ENCODE data around the gene HNRNPUL2. TPM values are rescaled to one million over a fixed set of nuclear protein-coding genes. Genes with fewer than 3 reads are reported as not detected.
A peak's percentile ranks its signal among the peaks of the same experiment; 100 is the strongest.

The HNRNPUL2 gene
- polyA plus RNA-seq, 1 of the 3 experiments (the other 2 are of a cell fraction) = 33.5 TPM

- peak; percentile 20; the same call in 1 of the 2 replicates for TF ChIP-seq PBX3 (IDR thresholded peaks at IDR 0.05)
These were observed 55.5 kb downstream of the HNRNPUL2 start, which contains the start of the genes LBHD1 and UQCC3 (continued) for GRCh38 chr11:62671608-62672389.

GRCh38 chr11:62671236-62671607, 56.0 kb downstream of the HNRNPUL2 start:
- POLR2A ChIA-PET = interaction anchor here (0.7 to 1.9 kb wide), 18 partner anchors 8 to 170 kb away, joined by 3 to 16 read pairs (median 6); partner anchors contain the start of genes B3GAT3, EEF1G, GANAB and HNRNPUL2
- Histone ChIP-seq H3F3A (replicated peaks; ENCODE audit: insufficient read depth) (peaks cover 41% of the 10 kb centered on the region), H3K36me3 (replicated peaks in 1 of 2; ENCODE audit: control insufficient read depth in 1 of 2, insufficient read depth in 2 of 2, low read length in 1 of 2) (peaks cover 15 to 23% of the 10 kb centered on the region in 2 experiments), H3K4me3 (ENCODE audit: low read depth in 2 of 2, low read length in 1 of 2) (peak overlapping the region; percentile 68 to 90), H3K27ac (ENCODE audit: low read depth in 2 of 2, low read length in 1 of 2) (peak overlapping the region; percentile 80 to 94), H3K9me2 (no peaks in the 10 kb centered on the region), H2AFZ (ENCODE audit: low read depth) (peak overlapping the region; percentile 85), H4K20me1 (ENCODE audit: insufficient read depth) (no peaks in the 10 kb centered on the region), H3K27me3 (ENCODE audit: insufficient read depth) (no peaks in the 10 kb centered on the region), H3K9me3 (no peaks in the 10 kb centered on the region), H3K79me2 (ENCODE audit: insufficient read depth) (peaks cover 78% of the 10 kb centered on the region), H3K9ac (peak overlapping the region; percentile 81), H3K4me2 (peak overlapping the region; percentile 97), H3K4me1 (ENCODE audit: control insufficient read depth in 1 of 2, insufficient read depth in 2 of 2, low read depth in 1 of 2, low read length in 1 of 2) (peaks cover 25 to 28% of the 10 kb centered on the region in 2 experiments; a peak in 3 of 4 replicates)
- DNase-seq = no peak
- TF ChIP-seq EP300 (IDR thresholded peaks at IDR 0.05; ENCODE audit: borderline replicate concordance in 1 of 2, low read depth in 1 of 2, low read length in 1 of 2) = no peak
- TF ChIP-seq CTCF (IDR thresholded peaks at IDR 0.05) = no peak
- TF ChIP-seq YY1 (IDR thresholded peaks at IDR 0.05; ENCODE audit: low read depth) = no peak
- TF ChIP-seq RFX5 (IDR thresholded peaks at IDR 0.05; ENCODE audit: low read length) = no peak
- no peak for TF ChIP-seq CHD2 (IDR thresholded peaks at IDR 0.05; ENCODE audit: low read length, partially characterized antibody)
- TF ChIP-seq POLR2AphosphoS5 (IDR thresholded peaks at IDR 0.05; ENCODE audit: low read depth, low read length) = no peak
- no peak for TF ChIP-seq SMC3 (IDR thresholded peaks at IDR 0.05; ENCODE audit: low read depth, low read length)
- TF ChIP-seq MEF2A (IDR thresholded peaks at IDR 0.05; ENCODE audit: borderline replicate concordance, low read depth) = no peak
- no peak for TF ChIP-seq GATA2 (CRISPR knock-in tag; IDR thresholded peaks at IDR 0.05)
- no peak for TF ChIP-seq REST (IDR thresholded peaks at IDR 0.05; ENCODE audit: low read depth, low read length)
- TF ChIP-seq MAX (IDR thresholded peaks at IDR 0.05; ENCODE audit: low read depth) = no peak
- no peak for TF ChIP-seq JUND (IDR thresholded peaks at IDR 0.05)
- no peak for TF ChIP-seq FOXJ3 (CRISPR knock-in tag; IDR thresholded peaks at IDR 0.05)
- CTCF ChIA-PET = interaction anchor here (1.0 to 2.0 kb wide), 6 partner anchors 10 to 290 kb away, joined by 3 to 8 read pairs (median 6); partner anchors contain the start of gene EML3
- WGBS (ENCODE audit: low lambda C conversion rate) = 10% methylated on average over 8 of the region's 17 CpGs

All from SK-N-SH (cell line).